Measurements from ENCODE around the gene ISG20.

DNA sequence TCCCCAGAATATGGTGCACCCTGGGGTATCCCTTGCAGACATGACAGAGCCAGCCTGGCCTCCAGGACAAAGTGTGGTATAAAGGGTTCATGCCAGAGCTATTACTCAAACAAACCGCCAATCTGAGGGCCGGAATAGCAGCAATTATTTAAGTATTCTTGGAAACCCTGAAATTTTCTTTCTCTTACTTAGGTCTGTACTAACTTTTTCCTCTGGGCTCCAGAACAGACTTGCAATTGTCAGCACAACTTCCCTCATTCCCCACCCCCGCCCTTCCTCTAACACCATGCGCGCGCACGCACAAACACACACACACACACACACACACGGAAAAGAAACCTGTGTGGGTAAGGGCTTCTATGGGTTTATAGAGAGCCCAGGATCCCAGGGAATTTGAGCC lies 56.3 kb downstream of the ISG20 start:
- TF ChIP-seq, protein P1, sequence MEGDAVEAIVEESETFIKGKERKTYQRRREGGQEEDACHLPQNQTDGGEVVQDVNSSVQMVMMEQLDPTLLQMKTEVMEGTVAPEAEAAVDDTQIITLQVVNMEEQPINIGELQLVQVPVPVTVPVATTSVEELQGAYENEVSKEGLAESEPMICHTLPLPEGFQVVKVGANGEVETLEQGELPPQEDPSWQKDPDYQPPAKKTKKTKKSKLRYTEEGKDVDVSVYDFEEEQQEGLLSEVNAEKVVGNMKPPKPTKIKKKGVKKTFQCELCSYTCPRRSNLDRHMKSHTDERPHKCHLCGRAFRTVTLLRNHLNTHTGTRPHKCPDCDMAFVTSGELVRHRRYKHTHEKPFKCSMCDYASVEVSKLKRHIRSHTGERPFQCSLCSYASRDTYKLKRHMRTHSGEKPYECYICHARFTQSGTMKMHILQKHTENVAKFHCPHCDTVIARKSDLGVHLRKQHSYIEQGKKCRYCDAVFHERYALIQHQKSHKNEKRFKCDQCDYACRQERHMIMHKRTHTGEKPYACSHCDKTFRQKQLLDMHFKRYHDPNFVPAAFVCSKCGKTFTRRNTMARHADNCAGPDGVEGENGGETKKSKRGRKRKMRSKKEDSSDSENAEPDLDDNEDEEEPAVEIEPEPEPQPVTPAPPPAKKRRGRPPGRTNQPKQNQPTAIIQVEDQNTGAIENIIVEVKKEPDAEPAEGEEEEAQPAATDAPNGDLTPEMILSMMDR (IDR thresholded peaks at IDR 0.05; ENCODE audit: insufficient read depth, low read depth, low read length) = no peak
- TF ChIP-seq EZH2 (IDR thresholded peaks at IDR 0.05; ENCODE audit: insufficient read depth, low read length) = no peak
